HFFc6 (cell line): ENCODE measurements around the gene MTHFSD. TPM values are rescaled to one million over a fixed set of nuclear protein-coding genes. Genes with fewer than 3 reads are reported as not detected.

Experiments used
- DNase-seq: peaks from one replicate; pipeline ENCODE4 v3.0.0-alpha.2; 2018
- H3K27ac Mint-ChIP-seq: 2 replicates; pipeline ENCODE4 v1.8.0; 2020; ENCODE audit warnings: mild to moderate bottlenecking, mixed read lengths
- H3K27me3 Mint-ChIP-seq: 2 replicates; pipeline ENCODE4 v1.8.0; 2021; ENCODE audit warnings: mild to moderate bottlenecking, moderate library complexity, mixed read lengths; ENCODE audit not compliant: insufficient read depth
- H3K36me3 Mint-ChIP-seq: 2 replicates; pipeline ENCODE4 v1.8.0; 2021; ENCODE audit warnings: low read depth, mixed read lengths
- H3K4me1 Mint-ChIP-seq: 2 replicates; pipeline ENCODE4 v1.8.0; 2020; ENCODE audit warnings: low read depth, mixed read lengths
- H3K4me3 Mint-ChIP-seq: 2 replicates; pipeline ENCODE4 v1.8.0; 2020; ENCODE audit warnings: mild to moderate bottlenecking, moderate library complexity, mixed read lengths
- H3K9me3 Mint-ChIP-seq: 2 replicates; pipeline ENCODE4 v1.8.0; 2020; ENCODE audit warnings: mild to moderate bottlenecking, mixed read lengths
- long read RNA-seq: library from polyadenylated mRNA; unstranded; transcript quantifications from one replicate; pipeline ENCODE4 v2.0.0, GENCODE V29; 2019
- total RNA-seq, 6 experiments: library from RNA; stranded (reverse); fragmentation: NEBNext Ultra II Directional; extraction: Animal tissue kit (Norgen Biotek cat#: 25700); gene quantifications; 2 replicates in 1 of 6; 3 replicates in 5 of 6; pipeline ENCODE4 v1.2.3, GENCODE V29; 2021
- TF ChIP-seq, protein P1 (sequence below): fragments of 200-600 bp; sonication (generic); IDR thresholded peaks from 2 replicates; pipeline ENCODE4 v1.5.0; 2021; ENCODE audit warnings: antibody characterized with exemption, mild to moderate bottlenecking

The MTHFSD gene, protein sequence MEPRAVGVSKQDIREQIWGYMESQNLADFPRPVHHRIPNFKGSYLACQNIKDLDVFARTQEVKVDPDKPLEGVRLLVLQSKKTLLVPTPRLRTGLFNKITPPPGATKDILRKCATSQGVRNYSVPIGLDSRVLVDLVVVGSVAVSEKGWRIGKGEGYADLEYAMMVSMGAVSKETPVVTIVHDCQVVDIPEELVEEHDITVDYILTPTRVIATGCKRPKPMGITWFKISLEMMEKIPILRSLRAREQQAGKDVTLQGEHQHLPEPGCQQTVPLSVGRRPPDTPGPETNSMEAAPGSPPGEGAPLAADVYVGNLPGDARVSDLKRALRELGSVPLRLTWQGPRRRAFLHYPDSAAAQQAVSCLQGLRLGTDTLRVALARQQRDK
- total RNA-seq, result 10 to 100 TPM; 16.8 to 18.6 (median 17.0) TPM
- long read RNA-seq, partial matches to known transcripts, result 1 of 13 reads
- long read RNA-seq, other reads (novel, unspliced or antisense), result 2 of 13 reads

DNA sequence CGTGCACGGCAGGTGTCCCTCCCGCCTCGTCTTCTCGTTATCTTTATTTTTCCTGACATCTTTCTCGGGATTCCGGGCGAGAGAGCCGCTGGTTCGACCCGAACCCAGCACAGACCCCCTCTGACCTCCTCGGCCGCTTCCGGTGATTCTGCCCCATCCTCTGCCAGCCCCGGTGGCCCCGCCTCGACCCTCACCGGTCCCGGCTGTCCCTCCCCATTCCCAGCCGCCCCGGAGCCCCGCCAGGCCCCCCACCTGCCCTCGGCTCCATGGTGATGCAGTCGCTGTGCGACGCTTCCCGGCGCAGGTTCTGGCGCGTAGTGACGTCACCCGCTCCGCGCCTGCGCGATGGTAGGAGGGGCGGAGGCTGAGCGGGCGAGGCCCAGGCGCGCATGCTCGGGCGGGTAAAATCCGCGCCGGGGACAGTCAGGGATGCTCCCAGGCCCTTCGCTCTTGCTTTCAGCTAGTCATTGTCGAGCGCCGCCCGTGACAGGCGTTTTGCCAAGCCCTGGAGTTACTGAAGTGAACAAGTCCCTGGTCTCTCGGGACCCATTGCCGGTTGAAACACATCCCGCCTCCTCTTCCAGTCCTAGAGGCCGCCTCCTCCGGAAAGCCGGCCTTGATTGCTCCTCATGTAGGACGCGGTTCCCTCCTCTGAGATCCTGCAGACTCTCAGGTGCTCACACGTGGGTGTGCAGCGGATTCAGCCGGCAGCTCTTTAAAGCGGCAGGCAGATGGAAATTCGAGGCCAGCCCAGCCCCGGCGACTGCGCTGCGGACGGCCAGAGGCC, at the start of gene MTHFSD:
Gene MTHFSD, minus strand, starts transcription at position 319 of the 787 bp plus-strand sequence. Its CDS starts 51 bp downstream, at position 268.
- peaks cover 10% of the 10 kb centered on the region for H3K27me3 Mint-ChIP-seq
- TF ChIP-seq, protein P1, sequence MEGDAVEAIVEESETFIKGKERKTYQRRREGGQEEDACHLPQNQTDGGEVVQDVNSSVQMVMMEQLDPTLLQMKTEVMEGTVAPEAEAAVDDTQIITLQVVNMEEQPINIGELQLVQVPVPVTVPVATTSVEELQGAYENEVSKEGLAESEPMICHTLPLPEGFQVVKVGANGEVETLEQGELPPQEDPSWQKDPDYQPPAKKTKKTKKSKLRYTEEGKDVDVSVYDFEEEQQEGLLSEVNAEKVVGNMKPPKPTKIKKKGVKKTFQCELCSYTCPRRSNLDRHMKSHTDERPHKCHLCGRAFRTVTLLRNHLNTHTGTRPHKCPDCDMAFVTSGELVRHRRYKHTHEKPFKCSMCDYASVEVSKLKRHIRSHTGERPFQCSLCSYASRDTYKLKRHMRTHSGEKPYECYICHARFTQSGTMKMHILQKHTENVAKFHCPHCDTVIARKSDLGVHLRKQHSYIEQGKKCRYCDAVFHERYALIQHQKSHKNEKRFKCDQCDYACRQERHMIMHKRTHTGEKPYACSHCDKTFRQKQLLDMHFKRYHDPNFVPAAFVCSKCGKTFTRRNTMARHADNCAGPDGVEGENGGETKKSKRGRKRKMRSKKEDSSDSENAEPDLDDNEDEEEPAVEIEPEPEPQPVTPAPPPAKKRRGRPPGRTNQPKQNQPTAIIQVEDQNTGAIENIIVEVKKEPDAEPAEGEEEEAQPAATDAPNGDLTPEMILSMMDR, result 0 out of 2 replicates have a peak, but pooled peaks have one; percentile 26
- H3K4me3 Mint-ChIP-seq, result peak within 1 kb of the TSS; percentile 91
- H3K36me3 Mint-ChIP-seq, result peaks cover 13% of the 10 kb centered on the region
- peaks cover 32% of the 10 kb centered on the region for H3K4me1 Mint-ChIP-seq
- H3K9me3 Mint-ChIP-seq, result peaks cover 6% of the 10 kb centered on the region; the same call in 1 of the 2 replicates
- peak; percentile 86 for DNase-seq
- peak within 1 kb of the TSS; percentile 93 for H3K27ac Mint-ChIP-seq

DNA sequence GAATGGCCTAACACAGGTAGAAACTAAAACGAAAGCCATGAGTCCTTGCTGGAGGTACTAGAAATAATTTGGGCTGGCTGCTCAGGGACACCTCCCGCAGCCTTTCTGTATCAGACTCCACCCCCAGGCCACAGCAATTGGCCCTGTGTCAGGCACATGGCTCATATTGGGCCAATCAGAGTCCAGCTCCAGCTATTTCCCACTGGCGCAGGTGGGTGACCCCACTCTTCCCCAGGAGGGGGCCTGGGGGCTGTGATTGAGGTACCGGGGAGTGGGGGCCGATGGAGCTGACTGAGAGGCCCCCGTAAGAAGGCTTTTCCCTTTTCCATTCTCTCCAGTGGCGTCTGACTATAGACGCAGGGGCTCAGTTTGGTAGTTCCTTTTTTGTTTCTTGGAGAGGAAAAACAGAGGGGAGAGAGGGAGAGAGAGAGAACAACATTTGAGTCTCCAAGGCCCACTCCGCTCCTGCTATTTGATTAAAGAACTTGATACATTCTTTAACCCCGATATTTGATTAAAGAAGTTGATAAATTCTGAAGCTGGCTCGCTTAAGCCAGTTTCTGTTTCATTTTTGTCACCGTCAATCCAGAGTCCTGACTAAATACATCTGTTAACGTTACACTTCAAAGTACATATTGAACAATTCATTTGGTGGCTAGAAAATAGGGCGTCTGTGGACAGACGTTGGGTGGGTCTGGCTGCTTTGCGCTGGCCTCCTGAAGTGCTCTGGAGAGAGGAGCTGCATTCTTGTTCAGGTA, 49.6 kb upstream of the MTHFSD start:
- no peak overlapping the region for H3K27ac Mint-ChIP-seq
- no peak overlapping the region for H3K4me3 Mint-ChIP-seq
- peaks cover 5% of the 10 kb centered on the region; the same call in 1 of the 2 replicates for H3K36me3 Mint-ChIP-seq
- peaks cover 8% of the 10 kb centered on the region; the same call in 1 of the 2 replicates for H3K9me3 Mint-ChIP-seq
- peaks cover 48% of the 10 kb centered on the region for H3K4me1 Mint-ChIP-seq
- TF ChIP-seq, protein P1, result no peak
- no peaks in the 10 kb centered on the region for H3K27me3 Mint-ChIP-seq
- no peak for DNase-seq

DNA sequence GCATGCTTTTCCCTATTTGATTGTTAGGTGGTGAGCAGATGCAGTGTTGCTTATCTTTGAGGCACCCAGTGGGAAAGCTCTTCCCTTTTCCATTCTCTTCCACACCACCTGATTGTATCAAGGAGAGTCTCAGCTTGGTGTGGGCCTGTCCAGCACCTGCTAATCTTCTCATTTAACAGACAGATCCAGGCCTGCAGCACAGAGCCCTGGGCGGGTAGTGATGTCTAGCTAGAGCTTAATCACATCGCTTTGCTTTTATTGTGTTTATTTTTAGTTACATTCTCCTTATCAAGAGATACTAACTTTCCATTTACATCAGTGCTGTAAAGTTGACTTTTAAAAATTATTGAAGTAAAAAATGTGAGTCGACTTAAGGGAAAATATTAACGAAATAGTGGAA, 47.5 kb upstream of the MTHFSD start:
- Mint-ChIP-seq H3K27ac (no peak overlapping the region), H3K27me3 (no peaks in the 10 kb centered on the region), H3K4me1 (peaks cover 48% of the 10 kb centered on the region), H3K36me3 (peaks cover 9% of the 10 kb centered on the region; the same call in 1 of the 2 replicates), H3K9me3 (peaks cover 8% of the 10 kb centered on the region; the same call in 1 of the 2 replicates), H3K4me3 (no peak overlapping the region)
- DNase-seq, result no peak
- TF ChIP-seq, protein P1, result no peak

DNA sequence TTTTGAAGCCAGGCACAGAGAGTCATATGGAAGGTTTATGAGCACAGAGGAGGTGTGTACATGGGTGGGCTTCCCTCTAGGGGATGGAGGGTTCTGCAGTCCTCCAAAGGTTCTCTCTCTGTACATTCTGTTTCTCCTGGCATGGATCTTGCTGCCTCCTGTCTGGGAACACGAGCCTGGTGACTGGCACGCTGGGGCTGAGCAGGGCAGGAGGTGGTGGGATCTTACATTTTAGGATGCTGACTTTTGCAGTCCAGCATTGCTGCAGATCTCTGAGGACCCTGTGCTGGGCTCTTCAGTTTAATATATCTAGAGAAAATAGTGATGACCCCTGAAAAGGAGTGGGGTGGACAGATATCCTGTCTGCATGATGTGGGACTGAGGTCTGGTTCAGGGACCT, 46.3 kb upstream of the MTHFSD start:
- H3K36me3 Mint-ChIP-seq, result peaks cover 9% of the 10 kb centered on the region; the same call in 1 of the 2 replicates
- H3K4me3 Mint-ChIP-seq, result no peak overlapping the region
- no peak for DNase-seq
- H3K27me3 Mint-ChIP-seq, result no peaks in the 10 kb centered on the region
- H3K4me1 Mint-ChIP-seq, result peaks cover 49% of the 10 kb centered on the region
- H3K9me3 Mint-ChIP-seq, result peaks cover 8% of the 10 kb centered on the region; the same call in 1 of the 2 replicates
- no peak overlapping the region for H3K27ac Mint-ChIP-seq
- TF ChIP-seq, protein P1, result no peak
